Activated naive CD4-positive, alpha-beta T cell treated with anti-CD3 and anti-CD28 coated beads for 36 hours (primary cell): ENCODE data around the gene PPP2R3A. TPM values are rescaled to one million over a fixed set of nuclear protein-coding genes. Genes with fewer than 3 reads are reported as not detected.
"Not testable (repeated sequence)": the region's sequence is repeated elsewhere in the genome, so short reads cannot be mapped to it uniquely, and the experiment has no call there.

Experiments used
- CTCF ChIA-PET: fragments of 350-600 bp; sonication (Branson Sonifier 250); formaldehyde crosslinking; loops from one replicate; lab custom pipeline; 2021; ENCODE audit warnings: antibody characterized with exemption; lab: Charles Lee
- DNase-seq: peaks from one replicate; pipeline ENCODE4 v3.0.0-alpha.2; 2020
- H3K27ac Mint-ChIP-seq: one replicate; pipeline ENCODE4 v1.8.0; 2021; ENCODE audit warnings: mild to moderate bottlenecking, mixed read lengths
- H3K27me3 Mint-ChIP-seq: one replicate; pipeline ENCODE4 v1.8.0; 2021; ENCODE audit warnings: low read depth, mixed read lengths
- H3K36me3 Mint-ChIP-seq: one replicate; pipeline ENCODE4 v1.8.0; 2021; ENCODE audit warnings: low read depth, mixed read lengths
- H3K4me1 Mint-ChIP-seq: one replicate; pipeline ENCODE4 v1.8.0; 2021; ENCODE audit warnings: low read depth, mixed read lengths
- H3K4me3 Mint-ChIP-seq: one replicate; pipeline ENCODE4 v1.8.0; 2021; ENCODE audit warnings: mild to moderate bottlenecking, moderate library complexity, mixed read lengths
- H3K9me3 Mint-ChIP-seq: one replicate; pipeline ENCODE4 v1.8.0; 2021; ENCODE audit warnings: mixed read lengths
- intact Hi-C: fragments of 100-400 bp; cut with micrococcal nuclease; formaldehyde crosslinking; loops from one replicate; pipeline ENCODE4 v1.15.1; 2023
- total RNA-seq, 2 experiments: library from RNA; stranded (reverse); gene quantifications; one replicate each; pipeline ENCODE4 v1.2.3, GENCODE V29; 2021

PPP2R3A gene
- total RNA-seq, 2 experiments from 2014 or later, result 0.17 TPM

- H3K9me3 Mint-ChIP-seq, result no peaks in the 10 kb centered on the region
- H3K27me3 Mint-ChIP-seq, result no peaks in the 10 kb centered on the region
- H3K4me1 Mint-ChIP-seq, result peaks cover 64% of the 10 kb centered on the region
- peaks cover 23% of the 10 kb centered on the region for H3K36me3 Mint-ChIP-seq
- DNase-seq, result no peak
- CTCF ChIA-PET, result interaction anchor here (1.5 kb wide), 1 partner anchor 28 kb away, joined by 3 read pairs; no protein-coding TSS in a partner anchor
- no peak overlapping the region for H3K4me3 Mint-ChIP-seq
- intact Hi-C loops, result no loop called here
- peak overlapping the region; percentile 78 for H3K27ac Mint-ChIP-seq
These were observed 184.1 kb downstream of the PPP2R3A start for GRCh38 chr3:136149667-136150066.

GRCh38 chr3:136151219-136151618 lies 185.7 kb downstream of the PPP2R3A start:
- intact Hi-C loops, result no loop called here
- CTCF ChIA-PET, result interaction anchor here (0.8 kb wide), 2 partner anchors 9 to 13 kb away, joined by 3 read pairs; no protein-coding TSS in a partner anchor

GRCh38 chr3:136152176-136152843 lies 186.8 kb downstream of the PPP2R3A start:
- H3K27ac Mint-ChIP-seq, result peak overlapping the region; percentile 46
- no peaks in the 10 kb centered on the region for H3K27me3 Mint-ChIP-seq
- peaks cover 74% of the 10 kb centered on the region for H3K4me1 Mint-ChIP-seq
- no peak overlapping the region for H3K4me3 Mint-ChIP-seq
- H3K36me3 Mint-ChIP-seq, result peaks cover 23% of the 10 kb centered on the region
- CTCF ChIA-PET, result no interaction called here
- no peak for DNase-seq
- intact Hi-C loops, result no loop called here
- H3K9me3 Mint-ChIP-seq, result no peaks in the 10 kb centered on the region

More at GRCh38 chr3:136151219-136151618, 185.7 kb downstream of the PPP2R3A start:
- H3K27me3 Mint-ChIP-seq, result no peaks in the 10 kb centered on the region
- no peaks in the 10 kb centered on the region for H3K9me3 Mint-ChIP-seq
- peaks cover 73% of the 10 kb centered on the region for H3K4me1 Mint-ChIP-seq
- DNase-seq, result no peak
- H3K27ac Mint-ChIP-seq, result peak overlapping the region; percentile 2
- H3K4me3 Mint-ChIP-seq, result no peak overlapping the region
- peaks cover 23% of the 10 kb centered on the region for H3K36me3 Mint-ChIP-seq

GRCh38 chr3:136152963-136153362 lies 187.4 kb downstream of the PPP2R3A start:
- CTCF ChIA-PET, result no interaction called here
- no peak for DNase-seq
- intact Hi-C loops, result no loop called here
- Mint-ChIP-seq H3K36me3 (peaks cover 24% of the 10 kb centered on the region), H3K27me3 (no peaks in the 10 kb centered on the region), H3K4me3 (no peak overlapping the region), H3K9me3 (no peaks in the 10 kb centered on the region), H3K4me1 (peaks cover 76% of the 10 kb centered on the region), H3K27ac (peak overlapping the region; percentile 69)

GRCh38 chr3:136161516-136161915 lies 196.0 kb downstream of the PPP2R3A start:
- H3K27me3 Mint-ChIP-seq, result no peaks in the 10 kb centered on the region
- H3K4me3 Mint-ChIP-seq, result no peak overlapping the region
- CTCF ChIA-PET, result no interaction called here
- H3K36me3 Mint-ChIP-seq, result peaks cover 16% of the 10 kb centered on the region
- H3K4me1 Mint-ChIP-seq, result peaks cover 59% of the 10 kb centered on the region
- no peaks in the 10 kb centered on the region for H3K9me3 Mint-ChIP-seq
- intact Hi-C loops, result no loop called here
- DNase-seq, result no peak
- peak overlapping the region; percentile 20 for H3K27ac Mint-ChIP-seq

GRCh38 chr3:136162322-136162721 lies 196.8 kb downstream of the PPP2R3A start:
- CTCF ChIA-PET, result interaction anchor here (0.5 kb wide), 1 partner anchor 16 kb away, joined by 3 read pairs; no protein-coding TSS in a partner anchor
- Mint-ChIP-seq H3K27ac (no peak overlapping the region), H3K9me3 (no peaks in the 10 kb centered on the region), H3K36me3 (peaks cover 16% of the 10 kb centered on the region), H3K4me3 (no peak overlapping the region), H3K27me3 (no peaks in the 10 kb centered on the region), H3K4me1 (peaks cover 62% of the 10 kb centered on the region)
- DNase-seq, result no peak
- intact Hi-C loops, result no loop called here

GRCh38 chr3:136163607-136164006 lies 198.1 kb downstream of the PPP2R3A start:
- not testable (repeated sequence) for DNase-seq, H3K4me3 Mint-ChIP-seq

GRCh38 chr3:136166507-136166906 lies 201.0 kb downstream of the PPP2R3A start:
- Mint-ChIP-seq H3K27me3 (no peaks in the 10 kb centered on the region), H3K4me3 (no peak overlapping the region), H3K4me1 (peaks cover 58% of the 10 kb centered on the region), H3K36me3 (peaks cover 4% of the 10 kb centered on the region), H3K9me3 (no peaks in the 10 kb centered on the region), H3K27ac (no peak overlapping the region)
- no peak for DNase-seq
- intact Hi-C loops, result no loop called here
- CTCF ChIA-PET, result no interaction called here

More at GRCh38 chr3:136163607-136164006, 198.1 kb downstream of the PPP2R3A start:
- intact Hi-C loops, H3K9me3 Mint-ChIP-seq, H3K27me3 Mint-ChIP-seq: not testable (repeated sequence)
- CTCF ChIA-PET, result interaction anchor here (1.0 kb wide), 1 partner anchor 13 kb away, joined by 3 read pairs; no protein-coding TSS in a partner anchor
- peaks cover 12% of the 10 kb centered on the region for H3K36me3 Mint-ChIP-seq
- peaks cover 64% of the 10 kb centered on the region for H3K4me1 Mint-ChIP-seq
- peak overlapping the region; percentile 70 for H3K27ac Mint-ChIP-seq

- DNase-seq, H3K4me3 Mint-ChIP-seq, intact Hi-C loops, H3K27me3 Mint-ChIP-seq, H3K27ac Mint-ChIP-seq, H3K9me3 Mint-ChIP-seq, H3K36me3 Mint-ChIP-seq: not testable (repeated sequence)
- CTCF ChIA-PET, result interaction anchor here (0.6 kb wide), 1 partner anchor 113 kb away, joined by 3 read pairs; no protein-coding TSS in a partner anchor
- peaks cover 50% of the 10 kb centered on the region for H3K4me1 Mint-ChIP-seq
These were observed 202.7 kb downstream of the PPP2R3A start for GRCh38 chr3:136168236-136168635.

GRCh38 chr3:136171097-136171542 lies 205.6 kb downstream of the PPP2R3A start:
- H3K9me3 Mint-ChIP-seq, result no peaks in the 10 kb centered on the region
- intact Hi-C loops, result loop anchor here (1.0 kb wide), 2 partner anchors 12 to 22 kb away; no protein-coding TSS in a partner anchor

GRCh38 chr3:136173939-136174490 lies 208.5 kb downstream of the PPP2R3A start:
- intact Hi-C loops, result no loop called here
- CTCF ChIA-PET, result no interaction called here
- no peak overlapping the region for H3K27ac Mint-ChIP-seq
- peaks cover 1% of the 10 kb centered on the region for H3K36me3 Mint-ChIP-seq
- no peaks in the 10 kb centered on the region for H3K27me3 Mint-ChIP-seq
- no peak for DNase-seq
- peaks cover 36% of the 10 kb centered on the region for H3K4me1 Mint-ChIP-seq
- H3K4me3 Mint-ChIP-seq, result no peak overlapping the region
- no peaks in the 10 kb centered on the region for H3K9me3 Mint-ChIP-seq

More at GRCh38 chr3:136171097-136171542, 205.6 kb downstream of the PPP2R3A start:
- DNase-seq, result peak; percentile 46
- Mint-ChIP-seq H3K27ac (peak overlapping the region; percentile 70), H3K4me1 (peaks cover 43% of the 10 kb centered on the region), H3K27me3 (no peaks in the 10 kb centered on the region), H3K36me3 (peaks cover 2% of the 10 kb centered on the region), H3K4me3 (peak overlapping the region; percentile 2)
- CTCF ChIA-PET, result interaction anchor here (0.8 to 1.8 kb wide), 3 partner anchors 10 to 80 kb away, joined by 3 to 6 read pairs (median 5); no protein-coding TSS in a partner anchor

GRCh38 chr3:136177876-136178275 lies 212.3 kb downstream of the PPP2R3A start:
- Mint-ChIP-seq H3K4me3 (no peak overlapping the region), H3K27me3 (no peaks in the 10 kb centered on the region), H3K36me3 (peaks cover 1% of the 10 kb centered on the region), H3K27ac (no peak overlapping the region), H3K4me1 (peaks cover 66% of the 10 kb centered on the region), H3K9me3 (no peaks in the 10 kb centered on the region)
- CTCF ChIA-PET, result interaction anchor here (0.6 kb wide), 1 partner anchor 34 kb away, joined by 3 read pairs; no protein-coding TSS in a partner anchor
- intact Hi-C loops, result no loop called here
- DNase-seq, result no peak
